SH-SY5Y (cell line): ENCODE results near the gene EPB41L3.

Experiments
- GATA2 ChIP-seq: IDR thresholded peaks from 2 replicates; pipeline ENCODE4 v1.6.1; 2011; ENCODE audit warnings: mild to moderate bottlenecking, low read depth, low read length
- GATA3 ChIP-seq: IDR thresholded peaks from 2 replicates; pipeline ENCODE4 v1.6.1; 2011; ENCODE audit warnings: low read depth, mild to moderate bottlenecking, low read length, moderate library complexity

DNA sequence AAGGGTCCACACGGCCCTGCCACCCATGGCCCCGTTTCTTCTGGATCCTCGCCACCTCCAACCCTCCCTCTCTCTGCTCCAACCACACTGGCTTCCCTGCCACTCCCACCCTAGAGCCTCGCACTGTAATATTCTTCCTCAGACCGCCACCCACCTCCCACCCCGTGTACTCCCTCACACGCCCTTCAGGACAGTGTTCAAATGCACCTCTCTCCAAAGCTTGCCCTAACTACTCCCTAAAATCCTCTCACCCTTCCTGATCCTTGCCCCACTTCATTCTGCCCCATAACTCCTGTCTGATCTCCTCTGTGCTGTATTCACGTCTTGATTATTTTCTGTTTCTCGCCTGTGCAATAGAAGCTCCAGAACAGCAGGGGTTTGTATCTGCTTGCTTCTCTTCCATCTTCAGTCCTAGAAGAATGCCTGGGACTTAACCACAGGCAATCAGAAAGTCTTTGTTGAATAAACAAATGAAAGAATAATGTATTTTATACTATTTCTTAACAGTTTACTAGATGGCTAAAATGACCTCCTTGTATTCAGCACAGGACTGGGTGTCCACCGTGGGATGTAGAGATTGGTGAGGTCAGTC lies 25.5 kb downstream of the EPB41L3 start:
- TF ChIP-seq GATA2 (no peak), GATA3 (no peak)
